ENCODE measurements around the gene TBX3. TPM values are rescaled to one million over a fixed set of nuclear protein-coding genes. Genes with fewer than 3 reads are reported as not detected.

Gene TBX3
- total RNA-seq, 1 experiment from 2014 or later: 16.1 TPM

- DNase-seq (ENCODE audit: low spot score): no peak
Measured at GRCh38 chr12:114627393-114627792, 56.6 kb downstream of the TBX3 start.

DNA sequence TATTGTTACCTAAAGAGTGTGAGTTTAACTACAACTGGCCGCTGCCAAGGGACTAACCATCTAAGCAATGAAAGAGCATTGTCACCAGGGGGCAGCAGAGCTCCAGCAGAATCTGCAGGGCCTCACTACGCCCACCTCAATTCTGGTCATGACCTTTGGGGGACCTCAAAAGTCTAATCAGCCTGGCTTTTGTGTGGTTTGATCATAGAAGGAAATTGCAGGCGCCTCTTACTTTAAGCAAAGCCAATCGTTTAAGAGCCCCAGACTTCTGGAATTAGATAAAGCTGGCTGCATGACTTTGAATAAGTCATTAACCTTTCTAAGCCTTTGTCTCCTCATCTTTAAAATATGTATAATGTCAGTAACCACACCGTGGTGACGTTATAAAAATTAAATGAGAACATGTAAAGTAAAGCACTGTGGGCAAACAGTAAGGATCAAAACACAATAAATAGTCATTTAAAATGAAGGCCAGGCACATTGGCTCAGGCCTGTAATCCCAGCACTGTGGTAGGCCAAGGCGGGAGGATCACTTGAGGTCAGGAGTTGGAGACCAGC lies 58.6 kb downstream of the TBX3 start:
- peak; percentile 69 for DNase-seq (ENCODE audit: low spot score)

- no peak for DNase-seq (ENCODE audit: low spot score)
Measured at GRCh38 chr12:114623737-114624136, 60.2 kb downstream of the TBX3 start.

All from H4 (cell line).